K562 (cell line): Measurements from ENCODE around the gene TEX13C. TPM values are rescaled to one million over a fixed set of nuclear protein-coding genes. Genes with fewer than 3 reads are reported as not detected.

Experiments used
- ARID2 ChIP-seq: fragments of 450-650 bp; IDR thresholded peaks from 2 replicates; pipeline ENCODE4 v1.6.1; 2017; ENCODE audit warnings: antibody characterized with exemption, mild to moderate bottlenecking
- BCLAF1 ChIP-seq, 2 experiments: fragments of 450-650 bp in 1 of 2; IDR thresholded peaks; 2 replicates each; pipeline ENCODE4 v1.6.1; 2011 to 2017; ENCODE audit warnings: low read depth in 2 of 2, antibody characterized with exemption in 1 of 2, borderline replicate concordance in 1 of 2, low read length in 1 of 2, mild to moderate bottlenecking in 1 of 2, mixed read lengths in 1 of 2; ENCODE audit not compliant: control insufficient read depth in 1 of 2
- E2F1 ChIP-seq: sonication (generic); formaldehyde crosslinking; IDR thresholded peaks from 2 replicates; pipeline ENCODE4 v1.8.1; 2023; ENCODE audit warnings: mild to moderate bottlenecking, missing genetic modification reagents, moderate library complexity
- GMEB1 ChIP-seq: fragments of 250-450 bp; sonication (Bioruptor Pico); IDR thresholded peaks from 2 replicates; pipeline ENCODE4 v1.4.0; 2020; ENCODE audit warnings: mild to moderate bottlenecking
- HLTF ChIP-seq: fragments of 450-650 bp; IDR thresholded peaks from 2 replicates; pipeline ENCODE4 v1.6.1; 2016
- MTA3 ChIP-seq: fragments of 450-650 bp; formaldehyde crosslinking; IDR thresholded peaks from 2 replicates; pipeline ENCODE4 v1.6.1; 2017; ENCODE audit warnings: mild to moderate bottlenecking, borderline replicate concordance
- OTX1 ChIP-seq: fragments of 450-650 bp; formaldehyde crosslinking; IDR thresholded peaks from 2 replicates; pipeline ENCODE4 v1.4.0; 2022; ENCODE audit warnings: mild to moderate bottlenecking
- PRMT5 ChIP-seq: sonication (generic); formaldehyde crosslinking; IDR thresholded peaks from 2 replicates; pipeline ENCODE4 v1.5.0; 2020; ENCODE audit warnings: missing genetic modification reagents
- RBM17 ChIP-seq: fragments of 200-400 bp; formaldehyde crosslinking; IDR thresholded peaks from 2 replicates; pipeline ENCODE4 v1.6.1; 2017; ENCODE audit warnings: low read depth, mild to moderate bottlenecking, low read length, borderline replicate concordance
- ZNF318 ChIP-seq, 2 experiments: fragments of 450-650 bp; IDR thresholded peaks; 2 replicates each; pipeline ENCODE4 v1.6.1; 2016; ENCODE audit warnings: mild to moderate bottlenecking in 2 of 2, borderline replicate concordance in 1 of 2, low read depth in 1 of 2, moderate library complexity in 1 of 2
- ZNF436 ChIP-seq: fragments of 250-450, 450-650 bp; sonication (Bioruptor Pico); formaldehyde crosslinking; IDR thresholded peaks from 2 replicates; pipeline ENCODE4 v1.7.0; 2020; ENCODE audit warnings: mild to moderate bottlenecking
- polyA plus RNA-seq, 8 experiments: library from polyadenylated mRNA; depleted of rRNA in 4 of 8; stranded (reverse) in 5 of 8; unstranded in 3 of 8; fragments of >200 nt; fragmentation: Nextera tagmentation in 2 of 8; fragmentation: Illumina TruSeq in 1 of 8; extraction: Ambion mirVana in 2 of 8; extraction: Trizol in 1 of 8; gene quantifications; 2 replicates each; pipeline versions ENCODE4 v1.2.1 to v1.2.3, GENCODE V29; 2011 to 2014; ENCODE audit warnings: inconsistent platforms in 1 of 8, missing spikeins in 1 of 8
- total RNA-seq, 7 experiments: library from RNA; depleted of rRNA in 6 of 7; stranded (reverse); fragments of >200 nt in 6 of 7; fragmentation: Illumina TruSeq in 2 of 7; extraction: Trizol in 2 of 7; gene quantifications; 2 replicates each; pipeline versions ENCODE4 v1.2.1 to v1.2.3, GENCODE V29; 2011 to 2021; ENCODE audit warnings: low replicate concordance in 1 of 7

Gene TEX13C
- total and polyA plus RNA-seq, 9 of the 15 experiments (the other 6 are each of a cell fraction or from before 2014, with no cell fraction given) = not detected

GRCh38 chrX:125308653-125309052 lies 11.0 kb upstream of the TEX13C start (continued):
- TF ChIP-seq ZNF318 (IDR thresholded peaks at IDR 0.05; ENCODE audit: borderline replicate concordance in 1 of 2, low read depth in 1 of 2) = no peak
- no peak for TF ChIP-seq BCLAF1 (IDR thresholded peaks at IDR 0.05; ENCODE audit: borderline replicate concordance in 1 of 2, control insufficient read depth in 1 of 2, low read depth in 2 of 2, low read length in 1 of 2)
- no peak for TF ChIP-seq ARID2
- no peak for TF ChIP-seq PRMT5 (CRISPR knock-in tag)
- TF ChIP-seq MTA3 = no peak
- no peak for TF ChIP-seq E2F1 (CRISPR knock-in tag)
- TF ChIP-seq GMEB1 (CRISPR knock-in tag) = no peak
- TF ChIP-seq ZNF436 = no peak
- no peak for TF ChIP-seq RBM17
- TF ChIP-seq HLTF = no peak
- no peak for TF ChIP-seq OTX1 (CRISPR knock-in tag)
